Measurements from ENCODE around the gene C1orf21.

The C1orf21 gene

DNA sequence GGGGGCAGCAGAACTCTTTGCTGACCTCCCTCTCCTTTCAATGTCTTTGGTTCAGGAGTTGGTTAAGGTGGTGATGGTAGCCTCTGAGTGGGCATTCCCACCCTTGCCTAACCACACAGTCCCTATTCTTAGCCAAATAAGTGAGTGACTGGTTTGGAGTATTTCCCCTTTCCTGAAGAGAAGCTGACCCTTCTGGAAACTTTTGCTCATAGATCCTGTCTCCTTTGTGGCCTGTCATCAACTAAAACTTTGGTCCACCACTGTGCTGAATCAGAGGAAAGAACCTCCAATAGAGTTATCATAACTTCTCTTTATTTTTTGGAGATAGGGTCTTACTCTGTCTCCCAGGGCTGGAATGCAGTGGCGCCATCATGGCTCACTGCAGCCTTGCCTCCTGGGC, 31.1 kb downstream of the C1orf21 start:
- no peak for DNase-seq

- no peak for DNase-seq
Measured at GRCh38 chr1:184418652-184419349, 32.0 kb downstream of the C1orf21 start.

- peak; percentile 59 for DNase-seq
Measured at GRCh38 chr1:184419350-184420161, 32.7 kb downstream of the C1orf21 start.

DNA sequence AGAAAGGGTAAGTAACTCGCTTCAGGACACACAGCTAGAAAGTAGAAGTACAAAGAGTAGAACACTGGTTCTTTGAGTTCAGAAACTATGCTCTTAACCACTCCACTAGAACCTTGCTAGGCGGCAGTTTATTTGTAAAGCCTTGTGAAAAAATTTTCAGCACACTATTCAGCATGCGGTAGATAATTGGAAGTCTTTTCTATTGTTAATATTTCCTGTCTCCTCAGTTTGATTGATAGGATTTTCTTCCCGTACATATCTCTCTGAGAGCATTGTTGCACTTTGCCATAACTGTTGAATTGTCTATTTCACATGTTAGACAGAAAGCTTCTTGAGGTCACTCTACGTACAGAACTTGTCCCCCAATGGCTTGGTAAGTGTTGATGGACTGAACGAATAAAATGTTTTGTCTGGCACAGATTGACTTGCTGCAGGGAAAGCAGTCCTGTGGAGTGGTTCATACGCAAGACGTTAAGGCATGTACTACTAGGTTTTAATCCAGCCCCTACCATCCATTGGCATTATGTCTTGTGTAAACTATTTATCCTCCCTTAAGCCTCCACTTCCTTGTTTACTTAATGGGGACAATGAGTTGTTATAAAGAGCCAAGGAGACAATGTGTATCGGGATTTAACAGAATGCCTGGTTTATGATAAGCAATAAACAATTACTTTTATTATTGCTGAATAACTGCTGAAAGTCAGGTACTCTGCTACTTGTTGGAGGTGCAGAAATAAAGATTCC, 35.8 kb downstream of the C1orf21 start:
- DNase-seq, result no peak

- DNase-seq, result no peak
Measured at GRCh38 chr1:184423649-184424048, 36.8 kb downstream of the C1orf21 start.

- DNase-seq, result no peak
Measured at GRCh38 chr1:184424157-184424556, 37.3 kb downstream of the C1orf21 start.

DNA sequence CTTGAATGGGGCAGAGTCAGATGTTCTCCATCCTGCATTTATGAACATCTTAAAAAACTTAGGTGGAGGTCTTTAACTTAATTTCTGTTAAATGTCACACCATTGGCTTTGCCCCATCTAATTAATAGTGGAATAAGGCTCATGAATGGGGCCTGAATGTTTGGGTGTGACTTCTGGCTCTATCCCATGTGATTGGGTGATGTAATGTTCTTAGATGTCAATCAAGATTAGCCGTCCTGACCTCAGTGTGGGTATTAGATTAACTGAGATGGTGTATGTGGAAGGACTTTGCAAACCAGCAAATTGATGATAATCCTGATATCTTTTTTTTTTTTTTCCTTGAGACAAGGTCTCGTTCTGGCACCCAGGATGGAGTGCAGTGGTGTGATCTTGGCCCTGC, 38.1 kb downstream of the C1orf21 start:
- no peak for DNase-seq

- no peak for DNase-seq
Measured at GRCh38 chr1:184425449-184426277, 38.8 kb downstream of the C1orf21 start.

- no peak for DNase-seq
Measured at GRCh38 chr1:184426278-184426674, 39.4 kb downstream of the C1orf21 start.

- no peak for DNase-seq
Measured at GRCh38 chr1:184427722-184428121, 40.9 kb downstream of the C1orf21 start.

- peak; percentile 80 for DNase-seq
Measured at GRCh38 chr1:184428604-184429003, 41.8 kb downstream of the C1orf21 start.

DNA sequence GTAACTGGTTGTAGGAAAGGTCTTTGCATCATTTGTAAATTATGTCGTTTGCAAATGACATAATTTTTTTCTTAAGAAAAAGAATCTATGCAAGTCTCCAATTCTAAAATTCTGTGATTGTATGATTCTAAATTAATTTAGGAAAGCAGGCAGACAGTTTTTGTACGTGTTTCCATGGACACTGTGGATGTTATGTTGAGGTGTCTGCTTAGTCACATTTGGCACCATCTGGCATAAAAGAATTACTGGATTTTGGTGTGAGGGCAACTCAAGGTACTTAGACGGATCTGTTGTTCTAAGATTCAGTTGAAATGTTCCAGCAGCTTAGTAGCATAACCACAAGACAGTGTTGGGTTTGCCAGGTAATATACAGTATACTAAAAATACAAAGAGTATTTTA, 42.5 kb downstream of the C1orf21 start:
- no peak for DNase-seq

DNA sequence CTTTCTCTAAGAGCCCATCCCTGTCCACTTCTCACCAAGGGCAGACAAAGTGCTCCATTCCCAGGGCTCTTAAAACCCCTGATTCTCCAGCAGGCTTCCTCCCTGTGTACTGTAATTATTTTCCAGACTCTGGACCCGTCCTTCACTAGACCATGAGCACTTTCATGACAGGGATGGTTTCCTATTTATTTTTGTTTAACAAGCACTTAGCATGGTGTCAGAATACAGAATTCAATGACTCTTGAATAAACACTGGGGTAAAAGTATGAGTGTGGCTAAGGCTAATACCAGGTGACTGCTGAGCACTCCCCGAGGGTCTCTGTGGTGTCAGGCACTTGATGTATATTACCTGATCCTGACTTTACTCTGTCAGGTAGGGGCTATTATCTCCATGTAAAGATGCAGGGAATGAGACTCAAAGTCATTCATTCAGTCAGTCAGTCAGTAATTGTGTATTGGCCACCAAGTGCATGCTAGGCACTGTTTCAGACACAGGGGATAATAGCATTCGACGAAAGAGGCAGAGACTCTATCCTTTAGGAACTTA, 47.2 kb downstream of the C1orf21 start:
- no peak for DNase-seq

GRCh38 chr1:184437291-184437690, 50.5 kb downstream of the C1orf21 start:
- DNase-seq, result no peak

DNA sequence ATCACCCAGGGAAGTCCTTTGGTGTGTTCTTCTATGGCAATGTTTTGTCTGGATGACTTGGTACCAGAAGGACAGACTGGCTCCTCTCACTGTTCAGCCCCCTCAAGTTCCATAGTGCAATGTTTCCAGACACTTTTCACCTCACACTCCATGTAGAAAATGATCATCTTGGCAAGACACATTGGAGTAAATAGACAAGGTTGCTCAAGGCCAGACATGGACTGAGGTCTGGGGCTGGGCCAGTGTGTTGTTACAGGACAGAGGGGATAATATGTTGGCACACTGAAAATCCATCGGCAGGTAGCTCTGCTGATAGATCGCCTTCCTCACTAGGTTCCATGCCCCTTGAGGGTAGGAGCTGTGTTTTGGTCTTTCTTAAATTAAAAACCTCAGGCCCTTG, 51.5 kb downstream of the C1orf21 start:
- DNase-seq, result no peak

DNA sequence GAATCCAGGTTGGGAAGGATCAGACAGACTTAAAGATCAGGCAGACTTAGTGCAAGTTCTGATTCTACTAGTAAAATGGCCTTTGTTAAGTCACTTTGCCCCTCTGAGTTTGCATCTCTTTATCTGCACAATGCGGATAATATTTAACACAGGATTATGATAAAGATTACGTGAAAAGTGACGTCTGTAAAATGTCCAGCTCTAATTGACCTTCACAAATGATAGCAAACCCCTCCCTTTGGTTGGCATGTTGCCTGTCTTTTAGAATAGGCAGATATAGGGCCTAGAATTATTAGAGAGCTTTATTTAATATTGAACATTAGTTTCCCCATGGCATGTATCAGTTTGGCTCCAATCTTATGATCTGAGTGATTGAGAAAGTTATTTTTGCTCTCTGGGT, 55.4 kb downstream of the C1orf21 start:
- no peak for DNase-seq

GRCh38 chr1:184443201-184443600, 56.4 kb downstream of the C1orf21 start:
- no peak for DNase-seq

DNA sequence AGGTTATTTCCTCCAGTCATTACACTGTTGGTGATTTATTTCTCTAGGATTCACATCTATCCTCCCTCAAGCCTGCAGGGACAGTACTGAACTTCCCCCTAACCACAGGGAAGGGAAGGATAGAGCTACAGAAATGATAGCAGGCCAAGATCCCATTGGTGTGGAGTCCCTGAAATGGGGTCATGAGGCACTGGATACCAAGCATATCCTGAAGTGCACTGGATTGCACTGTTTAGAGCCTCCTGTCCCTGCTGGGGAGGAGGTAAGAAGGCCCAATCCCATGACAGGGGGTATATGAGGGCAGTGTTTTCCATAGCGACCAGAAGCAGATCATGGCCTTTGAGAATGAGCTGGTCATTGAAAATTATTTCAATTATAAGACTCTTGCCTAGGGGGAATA, 56.8 kb downstream of the C1orf21 start:
- DNase-seq, result no peak

DNA sequence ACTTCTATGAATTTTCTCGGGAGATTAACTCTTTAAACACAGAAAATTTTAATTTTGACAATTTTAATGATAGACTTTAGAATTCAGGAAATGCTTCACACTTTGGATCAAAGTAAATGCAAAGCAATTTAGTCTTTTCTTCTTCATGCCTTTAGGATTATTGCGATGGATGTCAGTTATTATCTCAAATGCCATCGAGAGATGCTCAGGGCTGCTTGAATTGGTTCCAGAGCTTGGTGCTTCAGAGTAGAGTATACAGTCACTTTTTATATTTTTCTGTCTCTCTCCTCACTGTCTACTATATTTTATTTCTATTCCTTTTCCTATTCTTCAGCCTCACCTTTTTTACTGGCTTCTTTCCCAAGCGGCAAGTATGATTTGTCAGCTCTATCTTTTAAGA, 59.2 kb downstream of the C1orf21 start:
- no peak for DNase-seq

- DNase-seq, result no peak
Measured at GRCh38 chr1:184447651-184448185, 60.9 kb downstream of the C1orf21 start.

DNA sequence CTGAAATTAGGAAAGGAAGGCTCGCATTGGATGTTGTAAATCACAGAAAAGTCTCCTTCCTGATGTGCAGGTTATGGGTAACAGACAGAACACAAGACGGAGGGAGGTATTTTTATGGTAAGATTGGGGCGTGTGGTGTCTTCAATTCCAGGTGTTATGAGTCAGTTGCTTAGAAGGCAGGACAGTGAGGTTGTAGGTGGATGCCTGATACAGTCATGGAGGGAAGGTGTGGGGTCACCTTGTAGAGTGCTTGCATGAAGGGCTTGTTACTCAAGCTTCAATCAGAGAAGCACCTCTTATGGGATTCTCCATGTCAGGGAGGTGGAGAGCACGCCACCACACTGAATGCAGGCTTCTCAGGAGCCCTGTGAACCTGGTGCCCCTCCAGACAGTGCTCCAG, 63.1 kb downstream of the C1orf21 start:
- DNase-seq, result no peak

DNA sequence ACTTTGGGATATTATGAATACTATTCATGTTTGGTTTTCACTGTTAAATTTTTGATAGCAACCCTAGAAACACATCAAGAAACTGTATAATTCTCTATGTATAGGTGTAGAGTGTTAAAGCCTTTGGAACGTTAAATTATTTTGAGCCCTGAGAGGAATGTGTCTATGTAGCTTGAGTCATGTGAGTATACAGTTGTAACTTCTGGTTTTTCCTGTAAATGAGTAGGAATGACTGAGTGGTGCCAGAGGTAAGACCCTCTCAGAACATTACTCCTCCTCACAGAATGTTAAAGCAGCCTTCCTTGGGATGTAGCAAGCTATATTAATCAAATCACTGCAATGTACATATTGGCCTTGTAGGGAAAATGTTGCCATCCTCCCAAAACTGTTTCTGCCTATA, 69.0 kb downstream of the C1orf21 start:
- DNase-seq, result no peak
